H1 (cell line): ENCODE data around the gene ELF4. TPM values are rescaled to one million over a fixed set of nuclear protein-coding genes. Genes with fewer than 3 reads are reported as not detected.

Experiments used
- CTCF ChIA-PET: fragments of 300-600 bp; sonication (Branson Sonifier 250); formaldehyde crosslinking; loops from one replicate; lab custom pipeline; 2021; ENCODE audit not compliant: partially characterized antibody; lab: Charles Lee
- POLR2A ChIA-PET: fragments of 300-600 bp; sonication (Branson Sonifier 250); formaldehyde crosslinking; loops from one replicate; lab custom pipeline; 2021; ENCODE audit warnings: inconsistent platforms; ENCODE audit not compliant: partially characterized antibody; lab: Charles Lee
- DNase-seq, 2 experiments: peaks; one replicate each; pipeline versions ENCODE4 v3.0.0 to v3.0.0-alpha.2; 2010 to 2022; ENCODE audit warnings: low spot score in 2 of 2, low read depth in 1 of 2, mixed read lengths in 1 of 2
- FAIRE-seq: peaks from 2 replicates; lab custom pipeline; 2011; peaks lifted over from hg19 to GRCh38; lab: Jason Lieb, UNC
- H2AFZ ChIP-seq: 2 replicates; pipeline ENCODE4 v1.8.1; 2012; ENCODE audit warnings: low read length, inconsistent platforms
- H2AK5ac ChIP-seq: 2 replicates; pipeline ENCODE4 v1.6.1; 2013; ENCODE audit warnings: low read depth, low read length
- H2BK120ac ChIP-seq: replicated peaks from 2 replicates; pipeline ENCODE3; 2013; ENCODE audit warnings: low read depth, low read length, inconsistent platforms
- H2BK12ac ChIP-seq: 2 replicates; pipeline ENCODE4 v1.6.1; 2013; ENCODE audit warnings: low read depth, low read length
- H2BK15ac ChIP-seq: 2 replicates; pipeline ENCODE4 v1.6.1; 2013; ENCODE audit warnings: low read length
- H2BK20ac ChIP-seq: 2 replicates; pipeline ENCODE4 v1.6.1; 2013; ENCODE audit warnings: low read length
- H2BK5ac ChIP-seq: 2 replicates; pipeline ENCODE4 v1.6.1; 2013; ENCODE audit warnings: low read depth, low read length
- H3K14ac ChIP-seq: 2 replicates; pipeline ENCODE4 v1.6.1; 2013; ENCODE audit warnings: inconsistent platforms; ENCODE audit not compliant: insufficient read length
- H3K18ac ChIP-seq: 2 replicates; pipeline ENCODE4 v1.6.1; 2013; ENCODE audit warnings: low read length; ENCODE audit errors: extremely low read depth
- H3K23ac ChIP-seq: 2 replicates; pipeline ENCODE4 v1.6.1; 2013; ENCODE audit warnings: inconsistent platforms; ENCODE audit not compliant: insufficient read length
- H3K23me2 ChIP-seq: 2 replicates; pipeline ENCODE4 v1.6.1; 2013; ENCODE audit warnings: low read depth, low read length
- H3K27ac ChIP-seq: 2 replicates; pipeline ENCODE4 v1.6.1; 2011; ENCODE audit warnings: low read depth, low read length, inconsistent platforms
- H3K27me3 ChIP-seq, 4 experiments: replicated peaks in 1 of 4; 1 replicate in 1 of 4; 2 replicates in 3 of 4; pipeline versions ENCODE4 v1.6.1 to v1.8.1; 2011 to 2013; ENCODE audit warnings: low read length in 3 of 4, mild to moderate bottlenecking in 3 of 4, inconsistent platforms in 2 of 4, mixed read lengths in 2 of 4, moderate library complexity in 1 of 4; ENCODE audit not compliant: control insufficient read depth in 3 of 4, insufficient read depth in 3 of 4; ENCODE audit errors: extremely low read depth in 1 of 4
- H3K36me3 ChIP-seq, 4 experiments: 2 replicates each; pipeline versions ENCODE4 v1.6.1 to v1.8.1; 2011 to 2013; ENCODE audit warnings: mild to moderate bottlenecking in 4 of 4, low read length in 3 of 4, moderate library complexity in 2 of 4, control low read depth in 1 of 4, inconsistent platforms in 1 of 4; ENCODE audit not compliant: insufficient read depth in 4 of 4, control insufficient read depth in 2 of 4
- H3K4ac ChIP-seq: replicated peaks from 2 replicates; pipeline ENCODE3; 2013; ENCODE audit warnings: low read length, low read depth, mixed read lengths, inconsistent platforms; ENCODE audit not compliant: insufficient read length
- H3K4me1 ChIP-seq, 4 experiments: replicated peaks in 1 of 4; 1 replicate in 1 of 4; 2 replicates in 3 of 4; pipeline versions ENCODE4 v1.6.1 to v1.8.1; 2011 to 2013; ENCODE audit warnings: low read length in 3 of 4, inconsistent platforms in 2 of 4, mixed read lengths in 1 of 4; ENCODE audit not compliant: insufficient read depth in 4 of 4, control insufficient read depth in 3 of 4
- H3K4me2 ChIP-seq, 2 experiments: 2 replicates each; pipeline versions ENCODE4 v1.6.1 to v1.8.1; 2011 to 2013; ENCODE audit warnings: low read depth in 2 of 2, low read length in 2 of 2, control low read depth in 1 of 2, inconsistent platforms in 1 of 2, mild to moderate bottlenecking in 1 of 2; ENCODE audit not compliant: insufficient read depth in 1 of 2
- H3K4me3 ChIP-seq, 4 experiments: fragments of 200-600, 300-600 bp in 1 of 4; sonication (generic), shearing (Covaris generic), sonication (Bioruptor Twin) in 1 of 4; 2 replicates each; pipeline versions ENCODE4 v1.5.1 to v1.8.1; 2011 to 2016; ENCODE audit warnings: low read length in 4 of 4, low read depth in 3 of 4, control low read depth in 2 of 4, inconsistent platforms in 2 of 4, mild to moderate bottlenecking in 2 of 4, mixed read lengths in 1 of 4, moderate library complexity in 1 of 4; ENCODE audit not compliant: insufficient read depth in 2 of 4; ENCODE audit errors: extremely low read depth in 1 of 4
- H3K56ac ChIP-seq: replicated peaks from 2 replicates; pipeline ENCODE3; 2013; ENCODE audit warnings: low read depth, mild to moderate bottlenecking, mixed read lengths, low read length, inconsistent platforms; ENCODE audit not compliant: insufficient read length
- H3K79me1 ChIP-seq: 2 replicates; pipeline ENCODE4 v1.6.1; 2013; ENCODE audit warnings: low read depth, low read length, control low read depth
- H3K79me2 ChIP-seq, 2 experiments: 2 replicates each; pipeline versions ENCODE4 v1.6.1 to v1.8.1; 2012 to 2013; ENCODE audit warnings: low read length in 2 of 2, mild to moderate bottlenecking in 2 of 2, inconsistent platforms in 1 of 2; ENCODE audit not compliant: insufficient read depth in 2 of 2, control insufficient read depth in 1 of 2
- H3K9ac ChIP-seq, 4 experiments: replicated peaks in 1 of 4; 1 replicate in 1 of 4; 2 replicates in 3 of 4; pipeline versions ENCODE4 v1.6.1 to v1.8.1; 2011 to 2013; ENCODE audit warnings: low read depth in 3 of 4, low read length in 3 of 4, control low read depth in 2 of 4, mild to moderate bottlenecking in 2 of 4, moderate library complexity in 2 of 4, inconsistent platforms in 1 of 4; ENCODE audit errors: extremely low read depth in 1 of 4
- H3K9me3 ChIP-seq, 2 experiments: 2 replicates each; pipeline versions ENCODE4 v1.6.1 to v1.8.1; 2012 to 2013; ENCODE audit warnings: mild to moderate bottlenecking in 2 of 2, moderate library complexity in 2 of 2, control low read depth in 1 of 2, inconsistent platforms in 1 of 2, low read depth in 1 of 2, low read length in 1 of 2, mixed read lengths in 1 of 2; ENCODE audit not compliant: insufficient read depth in 2 of 2
- H4K20me1 ChIP-seq, 2 experiments: replicated peaks in 1 of 2; 2 replicates each; pipeline versions ENCODE3 to v1.8.1; 2011 to 2013; ENCODE audit warnings: inconsistent platforms in 2 of 2, low read length in 2 of 2, mild to moderate bottlenecking in 1 of 2; ENCODE audit not compliant: insufficient read depth in 2 of 2, control insufficient read depth in 1 of 2
- H4K5ac ChIP-seq: 2 replicates; pipeline ENCODE4 v1.6.1; 2013; ENCODE audit warnings: low read length, low read depth, mixed read lengths, inconsistent platforms; ENCODE audit not compliant: insufficient read length
- H4K8ac ChIP-seq: 2 replicates; pipeline ENCODE4 v1.8.0; 2013; ENCODE audit warnings: mild to moderate bottlenecking, moderate library complexity, low read length, inconsistent platforms; ENCODE audit not compliant: insufficient read depth; ENCODE audit errors: extremely low read depth
- H4K91ac ChIP-seq: replicated peaks from 2 replicates; pipeline ENCODE3; 2013; ENCODE audit warnings: low read length, mixed read lengths, inconsistent platforms; ENCODE audit not compliant: insufficient read length
- ATF3 ChIP-seq: IDR thresholded peaks from 2 replicates; pipeline ENCODE4 v1.6.1; 2011; ENCODE audit warnings: low read depth, mild to moderate bottlenecking, low read length; ENCODE audit not compliant: insufficient read depth
- CHD2 ChIP-seq: IDR thresholded peaks from 2 replicates; pipeline ENCODE4 v1.6.1; 2012; ENCODE audit warnings: low read length, improper control_type of control experiment
- E2F6 ChIP-seq: IDR thresholded peaks from 2 replicates; pipeline ENCODE4 v1.6.1; 2012; ENCODE audit warnings: inconsistent platforms
- GABPA ChIP-seq: IDR thresholded peaks from 2 replicates; pipeline ENCODE4 v1.6.1; 2011; ENCODE audit warnings: mild to moderate bottlenecking, low read length, moderate library complexity, borderline replicate concordance; ENCODE audit not compliant: insufficient read depth
- JUN ChIP-seq: IDR thresholded peaks from 2 replicates; pipeline ENCODE4 v1.6.1; 2011; ENCODE audit warnings: low read depth, mild to moderate bottlenecking, improper control_type of control experiment, low read length
- JUND ChIP-seq: IDR thresholded peaks from 2 replicates; pipeline ENCODE4 v1.6.1; 2011; ENCODE audit warnings: mild to moderate bottlenecking, improper control_type of control experiment, low read length
- KDM1A ChIP-seq: fragments of 200-600, 300-600 bp; sonication (generic); IDR thresholded peaks from 2 replicates; pipeline ENCODE4 v1.7.1; 2016; ENCODE audit warnings: mild to moderate bottlenecking, low read length, borderline replicate concordance
- KDM5A ChIP-seq: fragments of 200-600 bp; IDR thresholded peaks from 2 replicates; pipeline ENCODE4 v1.7.1; 2012; ENCODE audit warnings: mild to moderate bottlenecking, low read length, inconsistent platforms, mixed read lengths
- RXRA ChIP-seq: IDR thresholded peaks from 2 replicates; pipeline ENCODE4 v1.6.1; 2011; ENCODE audit warnings: low read depth, mild to moderate bottlenecking, low read length, moderate library complexity; ENCODE audit not compliant: insufficient read depth
- SAP30 ChIP-seq: fragments of 300-600 bp; sonication (generic); IDR thresholded peaks from 2 replicates; pipeline ENCODE4 v1.7.1; 2012; ENCODE audit warnings: low read length, moderate library complexity, mild to moderate bottlenecking, inconsistent platforms; ENCODE audit not compliant: insufficient read depth, insufficient replicate concordance
- SIX5 ChIP-seq: IDR thresholded peaks from 2 replicates; pipeline ENCODE4 v1.6.1; 2011; ENCODE audit warnings: mild to moderate bottlenecking, low read depth, low read length
- SUZ12 ChIP-seq: fragments of 200-600 bp; sonication (generic); IDR thresholded peaks from 2 replicates; pipeline ENCODE4 v1.6.1; 2012; ENCODE audit warnings: mild to moderate bottlenecking, inconsistent platforms, low read length, moderate library complexity, mixed read lengths
- TAF1 ChIP-seq: IDR thresholded peaks from 2 replicates; pipeline ENCODE4 v1.6.1; 2011; ENCODE audit warnings: mild to moderate bottlenecking, low read depth, low read length
- WGBS, 2 experiments: shearing (Covaris generic) in 1 of 2; methylation state at CpG; one replicate each; pipeline versions ENCODE4 v1.1.6 to v1.1.7; 2013 to 2015; ENCODE audit warnings: low lambda C conversion rate in 2 of 2, mixed read lengths in 2 of 2, inconsistent platforms in 1 of 2, low coverage in 1 of 2, missing lambda C conversion rate in 1 of 2; ENCODE audit not compliant: insufficient replicate concordance in 2 of 2, insufficient coverage in 1 of 2, insufficient read length in 1 of 2; ENCODE audit errors: extremely low coverage in 1 of 2, missing lambda C conversion rate in 1 of 2; 5-methylcytosine and 5-hydroxymethylcytosine counted together
- polyA plus RNA-seq, 7 experiments: library from polyadenylated mRNA; depleted of rRNA in 3 of 7; stranded (reverse) in 5 of 7; unstranded in 2 of 7; fragments of >200 nt in 5 of 7; fragments of 200-250 nt in 2 of 7; gene quantifications; 1 replicate in 5 of 7; 2 replicates in 1 of 7; 4 replicates in 1 of 7; pipeline versions ENCODE4 v1.2.1 to v1.2.3, GENCODE V29; 2011 to 2013; ENCODE audit warnings: missing spikeins in 2 of 7, mixed read lengths in 2 of 7
- total RNA-seq: library from RNA; stranded (reverse); fragmentation: NEBNext Ultra II Directional; extraction: Animal tissue kit (Norgen Biotek cat#: 25700); gene quantifications from 2 replicates; pipeline ENCODE4 v1.2.1, GENCODE V29; 2021

The ELF4 gene
- total and polyA plus RNA-seq, 2 of the 8 experiments (the other 6 are each of a cell fraction or from before 2014, with no cell fraction given): 1.8 to 2.0 TPM

DNA sequence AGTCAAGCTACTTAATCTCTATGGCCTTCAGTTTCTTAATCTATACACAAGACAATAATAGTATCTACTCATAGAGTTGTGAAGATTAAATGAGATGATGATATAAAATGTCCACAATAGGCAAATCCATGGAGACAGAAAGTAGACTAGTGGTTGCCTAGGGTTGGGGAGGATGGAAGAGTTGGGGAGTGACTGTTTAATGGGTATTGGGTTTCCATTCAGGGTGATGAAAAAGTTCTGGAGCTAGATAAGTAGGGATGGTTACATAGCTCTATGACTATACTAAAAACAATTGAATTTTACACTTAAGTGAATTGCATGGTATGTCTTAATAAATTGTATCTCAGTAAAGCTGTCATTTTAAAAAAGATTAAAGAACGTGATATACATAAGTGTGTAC, 92.2 kb downstream of the ELF4 start:
- Histone ChIP-seq H3K18ac (no peak overlapping the region), H3K27me3 (no peaks in the 10 kb centered on the region), H2BK5ac (no peak overlapping the region), H3K79me1 (no peaks in the 10 kb centered on the region), H3K23me2 (no peaks in the 10 kb centered on the region), H3K9ac (no peak overlapping the region), H2BK15ac (no peak overlapping the region), H3K9me3 (no peaks in the 10 kb centered on the region), H3K36me3 (peaks cover 0 to 9% (median 0%) of the 10 kb centered on the region in 4 experiments; a peak in 2 of 8 replicates), H3K4me1 (no peaks in the 10 kb centered on the region), H2BK20ac (no peak overlapping the region), H3K14ac (no peak overlapping the region), H2AFZ (no peak overlapping the region), H4K5ac (no peak overlapping the region), H3K79me2 (no peaks in the 10 kb centered on the region), H3K23ac (no peak overlapping the region), H3K4me2 (no peak overlapping the region), H2AK5ac (no peak overlapping the region), H3K27ac (no peak overlapping the region), H4K8ac (no peak overlapping the region), H2BK120ac (no peak overlapping the region), H4K91ac (no peak overlapping the region), H3K56ac (no peak overlapping the region), H3K4me3 (no peak overlapping the region), H4K20me1 (no peaks in the 10 kb centered on the region), H2BK12ac (no peak overlapping the region), H3K4ac (no peak overlapping the region)
- POLR2A ChIA-PET: no interaction called here
- DNase-seq: no peak
- FAIRE-seq: no peak
- 100% methylated on average over 1 of the region's 1 CpG; no CpG with 5 or more reads in 1 of the 2 experiments for WGBS, 2 experiments
- CTCF ChIA-PET: interaction anchor here (0.7 to 3.9 kb wide), 4 partner anchors 10 to 57 kb away, joined by 3 to 22 read pairs (median 4); no protein-coding TSS in a partner anchor
- TF ChIP-seq JUN: no peak
- TF ChIP-seq JUND: no peak
- TF ChIP-seq GABPA: no peak
- TF ChIP-seq SIX5: no peak
- TF ChIP-seq TAF1: no peak
- no peak for TF ChIP-seq E2F6
- TF ChIP-seq CHD2: no peak
- no peak for TF ChIP-seq ATF3
- TF ChIP-seq RXRA: no peak
- TF ChIP-seq KDM1A: no peak
- no peak for TF ChIP-seq SUZ12
- TF ChIP-seq KDM5A: no peak
- TF ChIP-seq SAP30: no peak
